Keratinocyte (primary cell): Measurements from ENCODE around the gene TPRN. TPM values are rescaled to one million over a fixed set of nuclear protein-coding genes. Genes with fewer than 3 reads are reported as not detected.

Experiments
- DNase-seq: peaks from one replicate; pipeline ENCODE4 v3.0.0-alpha.2; 2011; ENCODE audit warnings: low read depth, missing footprints, low spot score
- FAIRE-seq: peaks from 2 replicates; lab custom pipeline; 2011; peaks lifted over from hg19 to GRCh38; lab: Jason Lieb, UNC
- H2AFZ ChIP-seq: 2 replicates; pipeline ENCODE4 v1.6.0; 2012; ENCODE audit warnings: low read length, control low read depth, inconsistent platforms; ENCODE audit not compliant: control insufficient read depth
- H3K27ac ChIP-seq: 2 replicates; pipeline ENCODE4 v1.5.1; 2011; ENCODE audit warnings: low read length; ENCODE audit not compliant: control insufficient read depth, insufficient read depth
- H3K27me3 ChIP-seq: 3 replicates; pipeline ENCODE4 v1.6.0; 2011; ENCODE audit warnings: low read length; ENCODE audit not compliant: control insufficient read depth, insufficient read depth; ENCODE audit errors: extremely low read depth
- H3K36me3 ChIP-seq, 2 experiments: 2 replicates in 1 of 2; 3 replicates in 1 of 2; pipeline ENCODE4 v1.5.1; 2011; ENCODE audit warnings: low read length in 2 of 2, mild to moderate bottlenecking in 1 of 2; ENCODE audit not compliant: control insufficient read depth in 2 of 2, insufficient read depth in 2 of 2; ENCODE audit errors: extremely low read depth in 1 of 2
- H3K4me1 ChIP-seq: 3 replicates; pipeline ENCODE4 v1.5.1; 2011; ENCODE audit warnings: low read length; ENCODE audit not compliant: control insufficient read depth, insufficient read depth; ENCODE audit errors: extremely low read depth
- H3K4me2 ChIP-seq: 3 replicates; pipeline ENCODE4 v1.6.0; 2011; ENCODE audit warnings: low read depth, low read length; ENCODE audit not compliant: control insufficient read depth, insufficient read depth; ENCODE audit errors: extremely low read depth
- H3K4me3 ChIP-seq, 3 experiments: fragments of 200-600 bp in 1 of 3; sonication (generic) in 1 of 3; 2 replicates in 2 of 3; 3 replicates in 1 of 3; pipeline ENCODE4 v1.5.1; 2011 to 2016; ENCODE audit warnings: low read length in 3 of 3, mild to moderate bottlenecking in 3 of 3, control low read depth in 2 of 3, inconsistent platforms in 1 of 3, low read depth in 1 of 3, mixed read lengths in 1 of 3, mixed run types in 1 of 3, moderate library complexity in 1 of 3; ENCODE audit not compliant: control insufficient read depth in 2 of 3, insufficient read depth in 2 of 3; ENCODE audit errors: extremely low read depth in 1 of 3
- H3K79me2 ChIP-seq: 2 replicates; pipeline ENCODE4 v1.6.0; 2012; ENCODE audit warnings: low read length; ENCODE audit not compliant: control insufficient read depth, insufficient read depth
- H3K9ac ChIP-seq: 3 replicates; pipeline ENCODE4 v1.6.0; 2011; ENCODE audit warnings: low read length; ENCODE audit not compliant: control insufficient read depth, insufficient read depth; ENCODE audit errors: extremely low read depth
- H3K9me1 ChIP-seq: 3 replicates; pipeline ENCODE4 v1.6.0; 2011; ENCODE audit warnings: low read length; ENCODE audit not compliant: control insufficient read depth, insufficient read depth; ENCODE audit errors: extremely low read depth
- H3K9me3 ChIP-seq: 2 replicates; pipeline ENCODE4 v1.5.1; 2012; ENCODE audit warnings: low read depth, low read length; ENCODE audit not compliant: control insufficient read depth
- H4K20me1 ChIP-seq: 3 replicates; pipeline ENCODE4 v1.6.0; 2011; ENCODE audit warnings: low read length; ENCODE audit not compliant: control insufficient read depth, insufficient read depth; ENCODE audit errors: extremely low read depth
- CTCF ChIP-seq, 3 experiments: IDR thresholded peaks in 1 of 3; conservative IDR thresholded peaks in 1 of 3; optimal IDR thresholded peaks in 1 of 3; 2 replicates in 2 of 3; 3 replicates in 1 of 3; pipeline versions ENCODE3 to v1.5.1; 2011; ENCODE audit warnings: low read length in 3 of 3, mild to moderate bottlenecking in 3 of 3, moderate library complexity in 2 of 3, control low read depth in 1 of 3, inconsistent platforms in 1 of 3; ENCODE audit not compliant: insufficient read depth in 2 of 3; ENCODE audit errors: extremely low read depth in 1 of 3
- EZH2 ChIP-seq: IDR thresholded peaks from one replicate; pipeline ENCODE4 v1.6.1; 2012; ENCODE audit warnings: inconsistent platforms, mild to moderate bottlenecking, low read length, moderate library complexity
- dilution Hi-C: fragments of 300-500 bp; cut with MboI; formaldehyde crosslinking; loops from one replicate; pipeline ENCODE4 v1.7.0; 2020; ENCODE audit warnings: low sequenced_read_pairs; ENCODE audit not compliant: extremely low pct_ligation_motif_present
- polyA plus RNA-seq, 5 experiments: library from polyadenylated mRNA; depleted of rRNA in 3 of 5; stranded (reverse) in 3 of 5; stranded (forward) in 1 of 5; unstranded in 1 of 5; fragments of >200 nt; gene quantifications; 1 replicate in 1 of 5; 2 replicates in 3 of 5; 3 replicates in 1 of 5; pipeline versions ENCODE4 v1.2.1 to v1.2.3, GENCODE V29; 2011 to 2012; ENCODE audit warnings: missing spikeins in 2 of 5, low read depth in 1 of 5, low replicate concordance in 1 of 5

TPRN gene
- polyA plus RNA-seq, 1 donor (not counting 4 experiments of a cell fraction or from before 2014, with no cell fraction given), result 1.1 TPM

- Histone ChIP-seq H3K27ac (peak overlapping the region; percentile 89), H3K4me3 (peak overlapping the region; percentile 88 to 96 (median 90)), H3K4me2 (peak overlapping the region; percentile 97), H2AFZ (no peak overlapping the region), H3K79me2 (peaks cover 47% of the 10 kb centered on the region), H3K9me3 (no peaks in the 10 kb centered on the region), H4K20me1 (no peaks in the 10 kb centered on the region), H3K9me1 (no peaks in the 10 kb centered on the region), H3K27me3 (no peaks in the 10 kb centered on the region), H3K36me3 (peaks cover 23 to 28% of the 10 kb centered on the region in 2 experiments), H3K9ac (peak overlapping the region; percentile 92), H3K4me1 (peaks cover 23% of the 10 kb centered on the region)
- FAIRE-seq (no peak), DNase-seq (no peak)
- no peak for TF ChIP-seq EZH2
- TF ChIP-seq CTCF (optimal IDR thresholded peaks at IDR 0.05 in 1 of 3, IDR thresholded peaks at IDR 0.05 in 1 of 3, conservative IDR thresholded peaks at IDR 0.05 in 1 of 3; ENCODE audit: extremely low read depth in 1 of 3, insufficient read depth in 2 of 3, low read length in 3 of 3), result no peak
- dilution Hi-C loops, result no loop called here
Observed at GRCh38 chr9:137187386-137187785, 13.2 kb downstream of the TPRN start.

GRCh38 chr9:137186385-137186784 lies 14.2 kb downstream of the TPRN start:
- peaks cover 24 to 25% of the 10 kb centered on the region in 2 experiments for H3K36me3 ChIP-seq

More at GRCh38 chr9:137186385-137186784, 14.2 kb downstream of the TPRN start:
- Histone ChIP-seq H3K4me1 (peaks cover 23% of the 10 kb centered on the region), H3K9me1 (no peaks in the 10 kb centered on the region), H3K4me2 (no peak overlapping the region), H3K9me3 (no peaks in the 10 kb centered on the region), H3K27ac (no peak overlapping the region), H3K27me3 (no peaks in the 10 kb centered on the region), H3K4me3 (no peak overlapping the region), H3K79me2 (peaks cover 47% of the 10 kb centered on the region), H4K20me1 (no peaks in the 10 kb centered on the region), H3K9ac (no peak overlapping the region), H2AFZ (no peak overlapping the region)
- no peak for TF ChIP-seq CTCF (optimal IDR thresholded peaks at IDR 0.05 in 1 of 3, IDR thresholded peaks at IDR 0.05 in 1 of 3, conservative IDR thresholded peaks at IDR 0.05 in 1 of 3; ENCODE audit: extremely low read depth in 1 of 3, insufficient read depth in 2 of 3, low read length in 3 of 3)
- TF ChIP-seq EZH2, result no peak
- DNase-seq (no peak), FAIRE-seq (no peak)
- dilution Hi-C loops, result no loop called here
